GM23248 (cell line): ENCODE results near the gene PTPRE.

ENCODE experiments used
- EZH2 ChIP-seq: fragments of 200-600 bp; sonication (generic); IDR thresholded peaks from 2 replicates; pipeline ENCODE4 v1.6.1; 2018; ENCODE audit warnings: antibody characterized with exemption, mild to moderate bottlenecking; ENCODE audit not compliant: insufficient read depth, poor library complexity, severe bottlenecking
- EZH2phosphoT487 ChIP-seq: fragments of 200-600 bp; sonication (generic); IDR thresholded peaks from 2 replicates; pipeline ENCODE4 v1.6.1; 2018; ENCODE audit warnings: antibody characterized with exemption, moderate library complexity, mild to moderate bottlenecking, low read depth; ENCODE audit not compliant: insufficient read depth

DNA sequence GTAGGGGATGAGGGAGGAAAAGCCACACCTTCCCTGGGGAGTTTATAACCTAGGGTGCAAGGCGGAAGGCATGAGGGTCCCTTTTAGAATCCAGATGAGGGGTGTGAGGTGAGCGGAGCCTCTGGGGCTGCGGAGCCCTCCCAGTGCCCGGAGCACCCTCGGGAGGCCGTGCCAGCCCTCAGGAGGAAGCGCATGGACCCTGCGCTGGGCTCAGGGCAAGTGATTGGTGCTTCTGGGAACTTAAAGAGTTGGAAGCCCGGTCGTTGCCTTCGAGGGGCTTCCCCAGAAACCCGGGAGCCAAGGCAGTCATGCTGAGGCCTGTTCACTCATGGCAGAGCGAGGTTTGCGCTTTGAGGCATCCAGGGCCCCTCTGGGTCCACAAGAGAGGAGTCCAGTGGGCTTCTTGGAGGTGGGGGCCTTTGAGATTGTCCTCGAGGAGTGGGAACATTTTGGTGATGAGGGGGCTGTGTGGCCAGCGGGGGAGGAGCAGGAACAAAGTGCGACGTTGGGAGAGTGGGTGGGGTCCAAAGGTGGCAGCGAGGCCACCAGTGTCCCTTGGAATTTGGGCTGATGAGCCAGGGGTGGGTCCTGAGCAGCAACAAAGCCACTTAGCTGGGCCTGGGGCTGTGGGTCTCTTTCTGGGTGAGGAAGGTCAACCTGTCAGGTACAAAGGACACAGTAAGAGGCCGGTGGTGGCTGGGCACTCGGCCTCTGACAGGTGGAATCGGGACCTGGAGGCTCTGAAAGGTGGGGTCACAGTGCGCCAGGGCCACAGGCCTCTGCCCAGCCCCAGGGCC is 139.5 kb downstream of the PTPRE start:
- TF ChIP-seq EZH2 (no peak), EZH2phosphoT487 (no peak)
